ENCODE measurements around the gene SCUBE1. TPM values are rescaled to one million over a fixed set of nuclear protein-coding genes. Genes with fewer than 3 reads are reported as not detected.

The SCUBE1 gene
- total and polyA plus RNA-seq, 11 donors = 0.04 to 0.40 (median 0.24) TPM; not detected in 1

DNA sequence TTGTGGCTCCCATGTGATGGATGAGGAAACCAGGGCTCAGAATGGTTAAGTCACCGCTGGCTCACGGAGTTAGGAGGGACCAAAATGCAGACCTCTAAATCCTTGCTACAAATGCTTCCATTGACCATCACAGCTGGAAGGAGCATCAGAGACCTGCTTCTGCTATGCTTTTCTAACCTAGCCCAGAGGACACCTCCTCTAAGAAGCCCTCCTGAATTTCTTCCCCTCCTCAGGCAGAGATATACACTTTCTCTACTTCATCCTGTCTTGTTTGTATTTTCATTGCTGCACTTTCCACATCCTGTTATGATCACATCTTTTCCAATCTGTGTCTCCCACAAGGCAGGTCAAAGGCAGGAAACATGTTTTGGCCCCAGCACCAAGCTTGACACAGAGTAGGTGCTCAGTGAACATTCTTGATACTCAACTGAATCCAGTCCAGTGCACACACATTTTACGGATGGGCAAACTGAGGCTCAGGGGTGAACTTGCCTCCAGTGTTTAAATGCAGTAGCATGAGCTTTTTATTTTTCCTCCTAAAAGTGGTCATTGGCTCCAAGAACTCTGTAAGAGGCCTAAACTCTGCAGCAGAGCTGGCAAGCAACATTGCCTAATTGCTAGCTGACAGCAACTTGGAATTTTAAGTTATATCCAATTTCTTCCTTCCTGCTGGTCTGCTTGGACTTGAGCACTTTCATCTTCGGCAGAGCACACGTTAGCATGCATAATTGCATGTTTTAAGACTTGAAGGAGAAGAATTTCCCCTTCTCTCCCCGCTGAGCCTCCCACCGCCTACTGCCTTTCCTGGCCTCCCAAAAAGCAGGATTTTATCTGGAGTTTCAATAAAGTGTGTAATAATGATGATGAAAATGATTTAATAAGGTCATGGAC, 12.7 kb downstream of the SCUBE1 start:
- no peak overlapping the region for H3K4me3 ChIP-seq
- H3K9me3 ChIP-seq = no peaks in the 10 kb centered on the region
- intact Hi-C loops (cut with DNase I) = no loop called here
- H3K27ac ChIP-seq = no peak overlapping the region
- TF ChIP-seq, protein P1, sequence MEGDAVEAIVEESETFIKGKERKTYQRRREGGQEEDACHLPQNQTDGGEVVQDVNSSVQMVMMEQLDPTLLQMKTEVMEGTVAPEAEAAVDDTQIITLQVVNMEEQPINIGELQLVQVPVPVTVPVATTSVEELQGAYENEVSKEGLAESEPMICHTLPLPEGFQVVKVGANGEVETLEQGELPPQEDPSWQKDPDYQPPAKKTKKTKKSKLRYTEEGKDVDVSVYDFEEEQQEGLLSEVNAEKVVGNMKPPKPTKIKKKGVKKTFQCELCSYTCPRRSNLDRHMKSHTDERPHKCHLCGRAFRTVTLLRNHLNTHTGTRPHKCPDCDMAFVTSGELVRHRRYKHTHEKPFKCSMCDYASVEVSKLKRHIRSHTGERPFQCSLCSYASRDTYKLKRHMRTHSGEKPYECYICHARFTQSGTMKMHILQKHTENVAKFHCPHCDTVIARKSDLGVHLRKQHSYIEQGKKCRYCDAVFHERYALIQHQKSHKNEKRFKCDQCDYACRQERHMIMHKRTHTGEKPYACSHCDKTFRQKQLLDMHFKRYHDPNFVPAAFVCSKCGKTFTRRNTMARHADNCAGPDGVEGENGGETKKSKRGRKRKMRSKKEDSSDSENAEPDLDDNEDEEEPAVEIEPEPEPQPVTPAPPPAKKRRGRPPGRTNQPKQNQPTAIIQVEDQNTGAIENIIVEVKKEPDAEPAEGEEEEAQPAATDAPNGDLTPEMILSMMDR (IDR thresholded peaks at IDR 0.05) = no peak
- TF ChIP-seq POLR2A (IDR thresholded peaks at IDR 0.05) = no peak
- 64 to 85% (median 83%) methylated on average over 7 of the region's 7 CpGs for WGBS, 4 donors
- H3K27me3 ChIP-seq = peaks cover 0 to 10% (median 0%) of the 10 kb centered on the region in 9 donors
- DNase-seq = no peak
- H3K36me3 ChIP-seq = no peaks in the 10 kb centered on the region
- no peak for ATAC-seq
- no peaks in the 10 kb centered on the region for H3K4me1 ChIP-seq

DNA sequence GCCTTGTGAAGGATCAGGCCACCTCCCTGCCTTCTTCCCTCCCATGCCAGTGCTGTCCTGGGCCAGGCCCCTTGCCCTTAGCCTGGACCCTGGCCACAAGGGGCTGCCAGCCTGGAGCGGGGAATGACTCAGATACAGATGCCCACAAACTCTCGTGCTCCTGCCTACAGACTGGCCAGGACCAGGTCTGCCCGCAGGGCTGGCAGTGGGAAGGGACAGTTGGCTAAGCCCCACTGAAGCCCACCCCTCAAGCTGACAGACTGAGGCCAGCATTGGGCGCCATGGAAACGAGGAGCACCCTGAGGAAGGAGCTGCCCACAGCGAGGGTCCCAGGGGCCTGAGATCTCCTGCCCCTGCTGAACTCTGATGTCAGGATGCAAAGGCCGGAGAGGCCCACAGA, 14.1 kb downstream of the SCUBE1 start:
- 75 to 96% (median 91%) methylated on average over 4 to 7 of the region's 7 CpGs for WGBS, 4 donors

GRCh38 chr22:43327157-43327438, 16.1 kb downstream of the SCUBE1 start:
- H3K4me1 ChIP-seq = no peaks in the 10 kb centered on the region

More for the DNA sequence above, 14.1 kb downstream of the SCUBE1 start:
- Histone ChIP-seq H3K36me3 (no peaks in the 10 kb centered on the region), H3K4me1 (no peaks in the 10 kb centered on the region), H3K4me3 (no peak overlapping the region), H3K27me3 (peaks cover 0 to 10% (median 0%) of the 10 kb centered on the region in 9 donors), H3K9me3 (no peaks in the 10 kb centered on the region), H3K27ac (no peak overlapping the region)
- TF ChIP-seq, protein P1 (IDR thresholded peaks at IDR 0.05) = no peak
- TF ChIP-seq POLR2A (IDR thresholded peaks at IDR 0.05) = no peak
- intact Hi-C loops (cut with DNase I) = no loop called here
- DNase-seq (no peak), ATAC-seq (no peak)

More at GRCh38 chr22:43327157-43327438, 16.1 kb downstream of the SCUBE1 start:
- no peaks in the 10 kb centered on the region for H3K36me3 ChIP-seq
- no peaks in the 10 kb centered on the region for H3K9me3 ChIP-seq
- WGBS, 4 donors = 44 to 92% (median 75%) methylated on average over 1 to 2 of the region's 2 CpGs
- DNase-seq (no peak), ATAC-seq (no peak)
- TF ChIP-seq POLR2A (IDR thresholded peaks at IDR 0.05) = no peak
- TF ChIP-seq, protein P1 (IDR thresholded peaks at IDR 0.05) = no peak
- intact Hi-C loops (cut with DNase I) = no loop called here
- H3K27me3 ChIP-seq = peaks cover 0 to 10% (median 0%) of the 10 kb centered on the region in 9 donors
- H3K27ac ChIP-seq = no peak overlapping the region
- no peak overlapping the region for H3K4me3 ChIP-seq
